H9 (cell line): ENCODE results near the gene IFT122. TPM values are rescaled to one million over a fixed set of nuclear protein-coding genes. Genes with fewer than 3 reads are reported as not detected.

Experiments used
- DNase-seq: peaks from one replicate; pipeline ENCODE4 v3.0.0-alpha.2; 2017
- H2AFZ ChIP-seq: one replicate; pipeline ENCODE4 v1.6.1; 2013; ENCODE audit warnings: mild to moderate bottlenecking, low read length, control low read depth, moderate library complexity
- H2AK5ac ChIP-seq: 2 replicates; pipeline ENCODE4 v1.6.1; 2013; ENCODE audit warnings: low read length, control low read depth, mixed read lengths; ENCODE audit not compliant: insufficient read length
- H2BK120ac ChIP-seq: one replicate; pipeline ENCODE4 v1.6.1; 2013; ENCODE audit warnings: low read depth, mild to moderate bottlenecking, low read length, control low read depth, inconsistent platforms; ENCODE audit not compliant: poor library complexity, severe bottlenecking
- H2BK12ac ChIP-seq: 2 replicates; pipeline ENCODE4 v1.6.1; 2013; ENCODE audit warnings: low read length, control low read depth, mixed read lengths, low read depth; ENCODE audit not compliant: insufficient read length
- H2BK15ac ChIP-seq: 2 replicates; pipeline ENCODE4 v1.6.1; 2013; ENCODE audit warnings: low read depth, low read length, control low read depth
- H2BK20ac ChIP-seq: one replicate; pipeline ENCODE4 v1.6.1; 2013; ENCODE audit warnings: low read depth, mild to moderate bottlenecking, low read length, control low read depth, inconsistent platforms; ENCODE audit not compliant: poor library complexity, severe bottlenecking
- H2BK5ac ChIP-seq: 2 replicates; pipeline ENCODE4 v1.6.1; 2013; ENCODE audit warnings: low read length, control low read depth, mixed read lengths; ENCODE audit not compliant: insufficient read length
- H3K14ac ChIP-seq: 2 replicates; pipeline ENCODE4 v1.6.1; 2013; ENCODE audit warnings: low read length, control low read depth; ENCODE audit not compliant: insufficient read depth
- H3K18ac ChIP-seq: 2 replicates; pipeline ENCODE4 v1.6.1; 2013; ENCODE audit warnings: low read depth, mild to moderate bottlenecking, mixed read lengths, low read length, control low read depth; ENCODE audit not compliant: insufficient read length
- H3K23ac ChIP-seq: 2 replicates; pipeline ENCODE4 v1.6.1; 2013; ENCODE audit warnings: low read length, control low read depth, mixed read lengths, low read depth; ENCODE audit not compliant: insufficient read length
- H3K23me2 ChIP-seq: 2 replicates; pipeline ENCODE4 v1.6.1; 2013; ENCODE audit warnings: low read depth, mild to moderate bottlenecking, mixed read lengths, low read length, control low read depth; ENCODE audit not compliant: insufficient read length, poor library complexity, severe bottlenecking
- H3K27ac ChIP-seq: 2 replicates; pipeline ENCODE4 v1.5.1; 2013; ENCODE audit warnings: low read length, control low read depth, mixed read lengths, low read depth; ENCODE audit not compliant: insufficient read length
- H3K27me3 ChIP-seq: 2 replicates; pipeline ENCODE4 v1.6.1; 2013; ENCODE audit warnings: low read length, control low read depth, inconsistent platforms; ENCODE audit not compliant: insufficient read depth
- H3K4ac ChIP-seq: 2 replicates; pipeline ENCODE4 v1.6.1; 2013; ENCODE audit warnings: low read depth, mild to moderate bottlenecking, control low read depth, inconsistent platforms, low read length, moderate library complexity
- H3K4me1 ChIP-seq: 2 replicates; pipeline ENCODE4 v1.6.1; 2013; ENCODE audit warnings: low read length, control low read depth, inconsistent platforms; ENCODE audit not compliant: insufficient read depth
- H3K4me2 ChIP-seq: 2 replicates; pipeline ENCODE4 v1.6.1; 2013; ENCODE audit warnings: low read length, control low read depth, mixed read lengths; ENCODE audit not compliant: insufficient read length, insufficient read depth
- H3K56ac ChIP-seq: 2 replicates; pipeline ENCODE4 v1.6.1; 2013; ENCODE audit warnings: low read depth, mild to moderate bottlenecking, mixed read lengths, low read length, control low read depth; ENCODE audit not compliant: insufficient read length
- H3K79me1 ChIP-seq: 2 replicates; pipeline ENCODE4 v1.6.1; 2013; ENCODE audit warnings: low read depth, mild to moderate bottlenecking, moderate library complexity, low read length, control low read depth, inconsistent platforms; ENCODE audit not compliant: insufficient read depth, poor library complexity, severe bottlenecking
- H3K79me2 ChIP-seq: 2 replicates; pipeline ENCODE4 v1.6.1; 2013; ENCODE audit warnings: low read length, control low read depth, inconsistent platforms; ENCODE audit not compliant: insufficient read depth
- H3K9ac ChIP-seq: 2 replicates; pipeline ENCODE4 v1.6.1; 2013; ENCODE audit warnings: low read length, control low read depth, mixed read lengths; ENCODE audit not compliant: insufficient read length; ENCODE audit errors: extremely low read depth
- H3K9me3 ChIP-seq: one replicate; pipeline ENCODE4 v1.6.1; 2013; ENCODE audit warnings: low read depth, low read length, inconsistent platforms; ENCODE audit not compliant: control insufficient read depth
- H3T11ph ChIP-seq: one replicate; pipeline ENCODE4 v1.6.1; 2013; ENCODE audit warnings: mild to moderate bottlenecking, low read length, control low read depth, inconsistent platforms
- H4K20me1 ChIP-seq: one replicate; pipeline ENCODE4 v1.6.1; 2013; ENCODE audit not compliant: control insufficient read depth, insufficient read length, insufficient read depth
- H4K5ac ChIP-seq: 2 replicates; pipeline ENCODE4 v1.6.1; 2013; ENCODE audit warnings: low read depth, mild to moderate bottlenecking, mixed read lengths, low read length, control low read depth; ENCODE audit not compliant: insufficient read length
- H4K8ac ChIP-seq: replicated peaks from 2 replicates; pipeline ENCODE4 v1.6.1; 2013; ENCODE audit warnings: low read length, control low read depth, mixed read lengths, low read depth; ENCODE audit not compliant: insufficient read length
- H4K91ac ChIP-seq: 2 replicates; pipeline ENCODE4 v1.6.1; 2013; ENCODE audit warnings: low read depth, mild to moderate bottlenecking, moderate library complexity, mixed read lengths, low read length, control low read depth; ENCODE audit not compliant: insufficient read length
- H3K27ac Mint-ChIP-seq, 3 experiments: 2 replicates in 2 of 3; 3 replicates in 1 of 3; pipeline ENCODE4 v1.8.0; 2020 to 2021; ENCODE audit warnings: mixed read lengths in 3 of 3, mild to moderate bottlenecking in 1 of 3, moderate library complexity in 1 of 3
- H3K27me3 Mint-ChIP-seq: 2 replicates; pipeline ENCODE4 v1.8.0; 2021; ENCODE audit warnings: low read depth, mild to moderate bottlenecking, moderate library complexity, mixed read lengths
- H3K36me3 Mint-ChIP-seq, 3 experiments: 2 replicates in 2 of 3; 3 replicates in 1 of 3; pipeline ENCODE4 v1.8.0; 2020 to 2021; ENCODE audit warnings: low read depth in 3 of 3, mixed read lengths in 3 of 3; ENCODE audit not compliant: insufficient read depth in 1 of 3
- H3K4me1 Mint-ChIP-seq, 2 experiments: 2 replicates each; pipeline ENCODE4 v1.8.0; 2020; ENCODE audit warnings: mixed read lengths in 2 of 2
- H3K4me3 Mint-ChIP-seq, 2 experiments: 2 replicates in 1 of 2; 3 replicates in 1 of 2; pipeline ENCODE4 v1.8.0; 2020 to 2021; ENCODE audit warnings: mild to moderate bottlenecking in 2 of 2, mixed read lengths in 2 of 2, moderate library complexity in 1 of 2
- H3K9me3 Mint-ChIP-seq, 2 experiments: 2 replicates in 1 of 2; 3 replicates in 1 of 2; pipeline ENCODE4 v1.8.0; 2020; ENCODE audit warnings: mild to moderate bottlenecking in 2 of 2, mixed read lengths in 2 of 2, moderate library complexity in 1 of 2
- CTCF ChIP-seq: fragments of 200-600 bp; sonication (generic); conservative IDR thresholded peaks from 3 replicates; pipeline ENCODE4 v1.8.0; 2021; ENCODE audit warnings: antibody characterized with exemption, mild to moderate bottlenecking
- WGBS: extraction: QIAGEN DNeasy Blood & Tissue Kit; methylation state at CpG from one replicate; pipeline ENCODE4 v1.1.7; 2013; ENCODE audit warnings: missing lambda C conversion rate, low lambda C conversion rate, mixed read lengths; ENCODE audit not compliant: insufficient read length; ENCODE audit errors: extremely low coverage; 5-methylcytosine and 5-hydroxymethylcytosine counted together
- total RNA-seq: library from RNA; stranded (reverse); gene quantifications from 2 replicates; pipeline ENCODE4 v1.2.1, GENCODE V29; 2021

IFT122 gene
- total RNA-seq, 1 experiment from 2014 or later: 19.3 TPM

GRCh38 chr3:129505341-129505740 is 65.3 kb downstream of the IFT122 start:
- H3K23me2 ChIP-seq: no peaks in the 10 kb centered on the region
- no peak overlapping the region for H3K27ac Mint-ChIP-seq
- H2AK5ac ChIP-seq: no peak overlapping the region
- H2BK20ac ChIP-seq: no peak overlapping the region
- H3K4me1 ChIP-seq: 0 out of 2 replicates have a peak, but pooled peaks cover 4% of the 10 kb centered on the region
- no peak overlapping the region for H2BK12ac ChIP-seq
- no peak overlapping the region for H4K91ac ChIP-seq
- H3K56ac ChIP-seq: no peak overlapping the region
- no peak overlapping the region for H3K18ac ChIP-seq
- H3K14ac ChIP-seq: no peak overlapping the region
- no peak overlapping the region for H3K9ac ChIP-seq
- no peak overlapping the region for H2AFZ ChIP-seq
- H3K4me1 Mint-ChIP-seq: peaks cover 12 to 14% of the 10 kb centered on the region in 2 experiments
- no peak overlapping the region for H2BK5ac ChIP-seq
- H3K9me3 Mint-ChIP-seq: no peaks in the 10 kb centered on the region
- no peaks in the 10 kb centered on the region for H3K79me2 ChIP-seq
- H3K4me3 Mint-ChIP-seq: no peak overlapping the region
- no peaks in the 10 kb centered on the region for H3K9me3 ChIP-seq
- no peak overlapping the region for H3K4me2 ChIP-seq
- H3T11ph ChIP-seq: no peak overlapping the region
- peaks cover 5 to 21% (median 9%) of the 10 kb centered on the region in 3 experiments; a peak in 6 of 7 replicates for H3K36me3 Mint-ChIP-seq
- no CpG with 5 or more reads among the region's 6 CpGs for WGBS
- no peak overlapping the region for H3K27ac ChIP-seq
- no peak for TF ChIP-seq CTCF
- H2BK120ac ChIP-seq: no peak overlapping the region
- peaks cover 2% of the 10 kb centered on the region; the same call in 1 of the 2 replicates for H3K27me3 Mint-ChIP-seq
- no peak for DNase-seq
- H4K5ac ChIP-seq: no peak overlapping the region
- no peak overlapping the region for H4K8ac ChIP-seq
- H4K20me1 ChIP-seq: peaks cover 2% of the 10 kb centered on the region
- no peaks in the 10 kb centered on the region for H3K27me3 ChIP-seq
- no peaks in the 10 kb centered on the region for H3K79me1 ChIP-seq
- H2BK15ac ChIP-seq: no peak overlapping the region
- no peak overlapping the region for H3K4ac ChIP-seq
- no peak overlapping the region for H3K23ac ChIP-seq
